ENCODE data around the gene ITFG1. TPM values are rescaled to one million over a fixed set of nuclear protein-coding genes. Genes with fewer than 3 reads are reported as not detected.

The ITFG1 gene
- total and polyA plus RNA-seq, 2 of the 13 experiments (the other 11 are each of a cell fraction or from before 2014, with no cell fraction given) = 74.5 to 150 TPM

DNA sequence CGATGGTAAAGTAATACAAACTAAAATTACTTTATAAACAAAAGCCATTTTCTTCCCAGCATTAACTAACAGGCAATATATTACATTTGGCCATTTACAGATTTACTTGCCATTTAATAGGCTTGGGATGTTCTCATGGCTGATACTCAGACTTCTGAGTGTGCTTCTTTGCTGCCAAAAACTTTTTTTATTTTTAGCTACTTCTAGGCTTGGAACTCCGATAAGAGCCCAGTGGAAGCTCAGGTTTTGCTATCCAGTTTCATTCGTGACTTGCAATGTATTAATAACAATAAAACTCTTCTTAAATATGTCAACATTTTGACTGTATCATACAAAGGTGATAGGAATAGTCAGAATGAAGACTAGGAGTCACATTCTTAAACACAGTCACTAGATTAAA lies 152.3 kb downstream of the ITFG1 start:
- ATAC-seq = no peak
- ChIA-PET CTCF (ENCODE audit: low intra/inter-chr PET ratio, low total read pairs) (no interaction called here), POLR2A (no interaction called here)
- H3K4me1 ChIP-seq (ENCODE audit: insufficient read depth, low read length) = no peaks in the 10 kb centered on the region
- H3K27ac ChIP-seq (ENCODE audit: extremely low read length, insufficient read depth, low read length) = no peak overlapping the region
- H3K9me3 ChIP-seq (ENCODE audit: low read length) = no peaks in the 10 kb centered on the region
- no peak overlapping the region for H3K9ac ChIP-seq (ENCODE audit: insufficient read depth, low read depth, low read length)
- no peaks in the 10 kb centered on the region for H4K20me1 ChIP-seq (ENCODE audit: insufficient read depth, low read length)
- intact Hi-C loops (cut with micrococcal nuclease; ENCODE audit: unreplicated experiment) (no loop called here), in situ Hi-C loops (cut with HindIII; ENCODE audit: extremely low pct_ligation_motif_present, low pct_unique_long_range_greater_than_20kb) (no loop called here)
- TF ChIP-seq ZFP36 (IDR thresholded peaks at IDR 0.05; ENCODE audit: borderline replicate concordance, low read depth, low read length, partially characterized antibody) (no peak), ZNF530 (CRISPR knock-in tag; IDR thresholded peaks at IDR 0.05; ENCODE audit: low read depth) (no peak), CEBPB (IDR thresholded peaks at IDR 0.05; ENCODE audit: borderline replicate concordance, low read depth, low read length) (no peak), ZSCAN30 (CRISPR knock-in tag; IDR thresholded peaks at IDR 0.05) (no peak), ZIK1 (CRISPR knock-in tag; IDR thresholded peaks at IDR 0.05; ENCODE audit: borderline replicate concordance, low read depth) (no peak), ZZZ3 (CRISPR knock-in tag; IDR thresholded peaks at IDR 0.05; ENCODE audit: borderline replicate concordance) (no peak)
- TF ChIP-seq, protein P1, sequence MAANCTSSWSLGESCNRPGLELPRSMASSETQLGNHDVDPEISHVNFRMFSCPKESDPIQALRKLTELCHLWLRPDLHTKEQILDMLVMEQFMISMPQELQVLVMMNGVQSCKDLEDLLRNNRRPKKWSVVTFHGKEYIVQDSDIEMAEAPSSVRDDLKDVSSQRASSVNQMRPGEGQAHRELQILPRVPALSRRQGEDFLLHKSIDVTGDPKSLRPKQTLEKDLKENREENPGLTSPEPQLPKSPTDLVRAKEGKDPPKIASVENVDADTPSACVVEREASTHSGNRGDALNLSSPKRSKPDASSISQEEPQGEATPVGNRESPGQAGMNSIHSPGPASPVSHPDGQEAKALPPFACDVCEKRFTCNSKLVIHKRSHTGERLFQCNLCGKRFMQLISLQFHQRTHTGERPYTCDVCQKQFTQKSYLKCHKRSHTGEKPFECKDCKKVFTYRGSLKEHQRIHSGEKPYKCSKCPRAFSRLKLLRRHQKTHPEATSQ (CRISPR knock-in tag; IDR thresholded peaks at IDR 0.05; ENCODE audit: borderline replicate concordance) = no peak
- H3K4me3 ChIP-seq (replicated peaks in 1 of 3; ENCODE audit: insufficient read depth in 1 of 3, low read depth in 2 of 3, low read length in 3 of 3) = no peak overlapping the region
- no peak for FAIRE-seq
- H2AFZ ChIP-seq (ENCODE audit: low read length) = no peak overlapping the region
- WGBS (ENCODE audit: low lambda C conversion rate) = 88% methylated on average over 3 of the region's 3 CpGs
- no peaks in the 10 kb centered on the region for H3K79me2 ChIP-seq (ENCODE audit: insufficient read depth, low read length)
- BruUV-seq (replicated peaks) = no TSS peak
- no peak overlapping the region for H3K4me2 ChIP-seq (ENCODE audit: low read depth, low read length)
- H3K27me3 ChIP-seq (ENCODE audit: control insufficient read depth in 1 of 2, insufficient read depth in 2 of 2, low read length in 2 of 2) = no peaks in the 10 kb centered on the region
- no peak for DNase-seq (ENCODE audit: low spot score)
- no peaks in the 10 kb centered on the region; a peak in 1 of 5 replicates for H3K36me3 ChIP-seq (replicated peaks in 1 of 2; ENCODE audit: control insufficient read depth in 1 of 2, insufficient read depth in 2 of 2, low read length in 2 of 2)

DNA sequence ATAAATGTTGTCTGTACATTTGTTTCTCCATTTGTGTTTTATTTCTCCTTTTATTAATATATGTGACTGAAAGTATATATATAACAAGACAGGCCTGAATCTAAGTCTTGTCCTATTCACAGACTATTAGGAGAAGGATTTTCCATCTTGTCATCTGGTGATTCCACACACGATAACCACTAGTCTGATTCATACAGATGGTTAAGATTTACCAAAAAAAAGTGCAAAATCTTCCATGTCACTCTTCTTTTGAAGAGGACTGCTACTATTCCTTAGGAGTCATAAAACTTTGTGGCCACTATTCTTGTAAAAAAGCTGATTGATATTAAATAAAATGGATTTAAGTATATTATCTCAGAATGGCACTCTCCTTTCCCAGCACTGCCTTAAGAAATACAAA lies 156.3 kb downstream of the ITFG1 start:
- no peak for DNase-seq (ENCODE audit: low spot score)
- BruUV-seq (replicated peaks) = no TSS peak
- Histone ChIP-seq H3K4me3 (replicated peaks in 1 of 3; ENCODE audit: insufficient read depth in 1 of 3, low read depth in 2 of 3, low read length in 3 of 3) (no peak overlapping the region), H3K36me3 (replicated peaks in 1 of 2; ENCODE audit: control insufficient read depth in 1 of 2, insufficient read depth in 2 of 2, low read length in 2 of 2) (peaks cover 0 to under 1% of the 10 kb centered on the region in 2 experiments; a peak in 1 of 5 replicates), H3K9me3 (ENCODE audit: low read length) (no peaks in the 10 kb centered on the region), H4K20me1 (ENCODE audit: insufficient read depth, low read length) (no peaks in the 10 kb centered on the region), H3K27ac (ENCODE audit: extremely low read length, insufficient read depth, low read length) (no peak overlapping the region), H2AFZ (ENCODE audit: low read length) (no peak overlapping the region), H3K9ac (ENCODE audit: insufficient read depth, low read depth, low read length) (no peak overlapping the region), H3K4me1 (ENCODE audit: insufficient read depth, low read length) (no peaks in the 10 kb centered on the region), H3K4me2 (ENCODE audit: low read depth, low read length) (no peak overlapping the region), H3K27me3 (ENCODE audit: control insufficient read depth in 1 of 2, insufficient read depth in 2 of 2, low read length in 2 of 2) (no peaks in the 10 kb centered on the region), H3K79me2 (ENCODE audit: insufficient read depth, low read length) (no peaks in the 10 kb centered on the region)
- in situ Hi-C loops (cut with HindIII; ENCODE audit: extremely low pct_ligation_motif_present, low pct_unique_long_range_greater_than_20kb) = no loop called here
- ChIA-PET POLR2A (no interaction called here), CTCF (ENCODE audit: low intra/inter-chr PET ratio, low total read pairs) (no interaction called here)
- FAIRE-seq = no peak
- ATAC-seq = no peak
- 100% methylated on average over 1 of the region's 1 CpG for WGBS (ENCODE audit: low lambda C conversion rate)
- intact Hi-C loops (cut with micrococcal nuclease; ENCODE audit: unreplicated experiment) = no loop called here
- no peak for TF ChIP-seq POLR2AphosphoS5 (IDR thresholded peaks at IDR 0.05; ENCODE audit: low read depth, low read length)
- TF ChIP-seq POLR2A (IDR thresholded peaks at IDR 0.05; ENCODE audit: insufficient read depth in 1 of 2, low read depth in 2 of 2, low read length in 2 of 2) = no peak
- TF ChIP-seq, protein P2, sequence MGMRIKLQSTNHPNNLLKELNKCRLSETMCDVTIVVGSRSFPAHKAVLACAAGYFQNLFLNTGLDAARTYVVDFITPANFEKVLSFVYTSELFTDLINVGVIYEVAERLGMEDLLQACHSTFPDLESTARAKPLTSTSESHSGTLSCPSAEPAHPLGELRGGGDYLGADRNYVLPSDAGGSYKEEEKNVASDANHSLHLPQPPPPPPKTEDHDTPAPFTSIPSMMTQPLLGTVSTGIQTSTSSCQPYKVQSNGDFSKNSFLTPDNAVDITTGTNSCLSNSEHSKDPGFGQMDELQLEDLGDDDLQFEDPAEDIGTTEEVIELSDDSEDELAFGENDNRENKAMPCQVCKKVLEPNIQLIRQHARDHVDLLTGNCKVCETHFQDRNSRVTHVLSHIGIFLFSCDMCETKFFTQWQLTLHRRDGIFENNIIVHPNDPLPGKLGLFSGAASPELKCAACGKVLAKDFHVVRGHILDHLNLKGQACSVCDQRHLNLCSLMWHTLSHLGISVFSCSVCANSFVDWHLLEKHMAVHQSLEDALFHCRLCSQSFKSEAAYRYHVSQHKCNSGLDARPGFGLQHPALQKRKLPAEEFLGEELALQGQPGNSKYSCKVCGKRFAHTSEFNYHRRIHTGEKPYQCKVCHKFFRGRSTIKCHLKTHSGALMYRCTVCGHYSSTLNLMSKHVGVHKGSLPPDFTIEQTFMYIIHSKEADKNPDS (CRISPR knock-in tag; IDR thresholded peaks at IDR 0.05) = no peak
- TF ChIP-seq, protein P3, sequence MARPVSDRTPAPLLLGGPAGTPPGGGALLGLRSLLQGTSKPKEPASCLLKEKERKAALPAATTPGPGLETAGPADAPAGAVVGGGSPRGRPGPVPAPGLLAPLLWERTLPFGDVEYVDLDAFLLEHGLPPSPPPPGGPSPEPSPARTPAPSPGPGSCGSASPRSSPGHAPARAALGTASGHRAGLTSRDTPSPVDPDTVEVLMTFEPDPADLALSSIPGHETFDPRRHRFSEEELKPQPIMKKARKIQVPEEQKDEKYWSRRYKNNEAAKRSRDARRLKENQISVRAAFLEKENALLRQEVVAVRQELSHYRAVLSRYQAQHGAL (CRISPR knock-in tag; IDR thresholded peaks at IDR 0.05; ENCODE audit: not compliant biosample characterization) = no peak
- no peak for TF ChIP-seq ZNF282 (IDR thresholded peaks at IDR 0.05; ENCODE audit: partially characterized antibody)
- TF ChIP-seq ZNF878 (CRISPR knock-in tag; IDR thresholded peaks at IDR 0.05) = no peak
- TF ChIP-seq MBD4 (IDR thresholded peaks at IDR 0.05; ENCODE audit: borderline replicate concordance, low read length) = no peak

Measured in HepG2 (cell line).